ENCODE data around the gene TMEM135. TPM values are rescaled to one million over a fixed set of nuclear protein-coding genes. Genes with fewer than 3 reads are reported as not detected.

The TMEM135 gene
- total RNA-seq, 1 experiment from 2014 or later, result 70.3 TPM

GRCh38 chr11:87137711-87138110 is 100.0 kb downstream of the TMEM135 start:
- Histone ChIP-seq H3K27me3 (replicated peaks; ENCODE audit: insufficient read depth, low read depth, low read length, poor library complexity) (no peaks in the 10 kb centered on the region), H3K27ac (ENCODE audit: low read depth, low read length, poor library complexity, severe bottlenecking) (peak overlapping the region; percentile 79), H3K4me1 (ENCODE audit: insufficient read depth, low read length, poor library complexity, severe bottlenecking) (peaks cover 26% of the 10 kb centered on the region), H3K36me3 (ENCODE audit: insufficient read depth, low read length, poor library complexity, severe bottlenecking) (peaks cover 18% of the 10 kb centered on the region), H3K9me3 (ENCODE audit: low read depth, low read length, poor library complexity, severe bottlenecking) (peaks cover 23% of the 10 kb centered on the region), H3K4me3 (ENCODE audit: low read depth, low read length, poor library complexity, severe bottlenecking) (no peak overlapping the region)
- POLR2A ChIA-PET (ENCODE audit: low non-redundant PET), result interaction anchor here (0.6 kb wide), 1 partner anchor 39 kb away, joined by 3 read pairs; no protein-coding TSS in a partner anchor
- no TSS peak for BruUV-seq (replicated peaks)
- CTCF ChIA-PET, result interaction anchor here (0.7 kb wide), 1 partner anchor 36 kb away, joined by 4 read pairs; no protein-coding TSS in a partner anchor
- intact Hi-C loops (cut with micrococcal nuclease; ENCODE audit: unreplicated experiment), result no loop called here
- peak; percentile 92 for DNase-seq (ENCODE audit: low spot score)
- TF ChIP-seq, protein P1, sequence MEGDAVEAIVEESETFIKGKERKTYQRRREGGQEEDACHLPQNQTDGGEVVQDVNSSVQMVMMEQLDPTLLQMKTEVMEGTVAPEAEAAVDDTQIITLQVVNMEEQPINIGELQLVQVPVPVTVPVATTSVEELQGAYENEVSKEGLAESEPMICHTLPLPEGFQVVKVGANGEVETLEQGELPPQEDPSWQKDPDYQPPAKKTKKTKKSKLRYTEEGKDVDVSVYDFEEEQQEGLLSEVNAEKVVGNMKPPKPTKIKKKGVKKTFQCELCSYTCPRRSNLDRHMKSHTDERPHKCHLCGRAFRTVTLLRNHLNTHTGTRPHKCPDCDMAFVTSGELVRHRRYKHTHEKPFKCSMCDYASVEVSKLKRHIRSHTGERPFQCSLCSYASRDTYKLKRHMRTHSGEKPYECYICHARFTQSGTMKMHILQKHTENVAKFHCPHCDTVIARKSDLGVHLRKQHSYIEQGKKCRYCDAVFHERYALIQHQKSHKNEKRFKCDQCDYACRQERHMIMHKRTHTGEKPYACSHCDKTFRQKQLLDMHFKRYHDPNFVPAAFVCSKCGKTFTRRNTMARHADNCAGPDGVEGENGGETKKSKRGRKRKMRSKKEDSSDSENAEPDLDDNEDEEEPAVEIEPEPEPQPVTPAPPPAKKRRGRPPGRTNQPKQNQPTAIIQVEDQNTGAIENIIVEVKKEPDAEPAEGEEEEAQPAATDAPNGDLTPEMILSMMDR (conservative IDR thresholded peaks at IDR 0.05; ENCODE audit: low read depth, low read length), result no peak
- TF ChIP-seq EZH2 (IDR thresholded peaks at IDR 0.05; ENCODE audit: borderline replicate concordance, low read depth, low read length, poor library complexity, severe bottlenecking), result no peak

GRCh38 chr11:87139475-87139874 is 101.7 kb downstream of the TMEM135 start:
- intact Hi-C loops (cut with micrococcal nuclease; ENCODE audit: unreplicated experiment), result no loop called here
- peaks cover 38% of the 10 kb centered on the region for H3K4me1 ChIP-seq (ENCODE audit: insufficient read depth, low read length, poor library complexity, severe bottlenecking)
- no peaks in the 10 kb centered on the region for H3K27me3 ChIP-seq (replicated peaks; ENCODE audit: insufficient read depth, low read depth, low read length, poor library complexity)
- BruUV-seq (replicated peaks), result no TSS peak
- no peak for DNase-seq (ENCODE audit: low spot score)
- TF ChIP-seq EZH2 (IDR thresholded peaks at IDR 0.05; ENCODE audit: borderline replicate concordance, low read depth, low read length, poor library complexity, severe bottlenecking), result no peak
- TF ChIP-seq, protein P1 (conservative IDR thresholded peaks at IDR 0.05; ENCODE audit: low read depth, low read length), result no peak
- H3K4me3 ChIP-seq (ENCODE audit: low read depth, low read length, poor library complexity, severe bottlenecking), result no peak overlapping the region
- POLR2A ChIA-PET (ENCODE audit: low non-redundant PET), result no interaction called here
- peaks cover 23% of the 10 kb centered on the region for H3K9me3 ChIP-seq (ENCODE audit: low read depth, low read length, poor library complexity, severe bottlenecking)
- H3K36me3 ChIP-seq (ENCODE audit: insufficient read depth, low read length, poor library complexity, severe bottlenecking), result peaks cover 16% of the 10 kb centered on the region
- no peak overlapping the region for H3K27ac ChIP-seq (ENCODE audit: low read depth, low read length, poor library complexity, severe bottlenecking)
- CTCF ChIA-PET, result no interaction called here

- Histone ChIP-seq H3K4me3 (ENCODE audit: low read depth, low read length, poor library complexity, severe bottlenecking) (no peak overlapping the region), H3K36me3 (ENCODE audit: insufficient read depth, low read length, poor library complexity, severe bottlenecking) (peaks cover 16% of the 10 kb centered on the region), H3K27ac (ENCODE audit: low read depth, low read length, poor library complexity, severe bottlenecking) (no peak overlapping the region), H3K27me3 (replicated peaks; ENCODE audit: insufficient read depth, low read depth, low read length, poor library complexity) (no peaks in the 10 kb centered on the region), H3K9me3 (ENCODE audit: low read depth, low read length, poor library complexity, severe bottlenecking) (peaks cover 19% of the 10 kb centered on the region), H3K4me1 (ENCODE audit: insufficient read depth, low read length, poor library complexity, severe bottlenecking) (peaks cover 34% of the 10 kb centered on the region)
- intact Hi-C loops (cut with micrococcal nuclease; ENCODE audit: unreplicated experiment), result no loop called here
- TF ChIP-seq EZH2 (IDR thresholded peaks at IDR 0.05; ENCODE audit: borderline replicate concordance, low read depth, low read length, poor library complexity, severe bottlenecking), result no peak
- TF ChIP-seq, protein P1 (conservative IDR thresholded peaks at IDR 0.05; ENCODE audit: low read depth, low read length), result no peak
- ChIA-PET CTCF (interaction anchor here (0.5 kb wide), 1 partner anchor 148 kb away, joined by 4 read pairs; no protein-coding TSS in a partner anchor), POLR2A (ENCODE audit: low non-redundant PET) (no interaction called here)
- BruUV-seq (replicated peaks), result no TSS peak
- no peak for DNase-seq (ENCODE audit: low spot score)
Observed at GRCh38 chr11:87141322-87141721, 103.6 kb downstream of the TMEM135 start.
